Measurements from ENCODE around the gene PEX3.

The PEX3 gene

DNA sequence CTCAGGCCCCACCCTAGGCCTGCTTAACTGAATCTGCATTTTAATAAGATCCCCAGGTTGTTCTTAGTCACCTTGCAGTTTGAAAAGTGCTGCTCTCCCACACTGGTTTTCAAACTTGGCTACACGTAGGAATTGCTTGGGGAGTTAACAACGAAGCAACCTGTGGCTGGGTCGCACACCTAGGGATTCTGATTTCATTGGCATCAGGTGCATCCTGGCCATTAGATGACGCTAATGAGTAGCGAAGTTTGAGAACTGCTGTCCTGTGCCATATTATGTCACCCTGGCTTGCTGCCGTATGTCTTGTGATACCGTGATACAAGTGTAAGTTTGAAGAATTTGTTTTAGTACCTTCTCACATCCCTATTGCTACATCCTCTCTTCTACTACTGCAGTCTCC is 89.1 kb downstream of the PEX3 start:
- no peak for DNase-seq

DNA sequence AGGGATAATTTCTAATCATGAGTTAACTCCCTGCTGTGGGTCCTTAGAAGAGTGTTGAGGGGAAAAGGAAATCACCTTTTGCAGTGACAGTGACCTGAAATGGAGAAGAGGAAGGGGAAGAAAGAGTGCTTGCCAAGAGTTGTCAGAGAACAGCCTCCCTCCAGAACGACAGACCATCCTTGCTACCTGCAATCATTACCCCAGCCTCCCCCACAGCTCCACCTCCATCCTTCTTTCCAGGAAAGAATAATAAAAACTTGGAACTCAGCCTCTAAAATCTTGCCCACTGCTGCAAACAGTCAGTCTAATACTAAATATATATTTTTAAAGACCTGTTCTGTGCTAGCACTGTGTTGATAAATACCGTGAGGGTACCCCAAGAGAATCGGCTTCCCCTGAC is 89.6 kb downstream of the PEX3 start:
- DNase-seq = no peak
